Neural cell (in vitro differentiated cells): Measurements from ENCODE around the gene SUSD2. TPM values are rescaled to one million over a fixed set of nuclear protein-coding genes. Genes with fewer than 3 reads are reported as not detected.

Experiments
- H2AFZ ChIP-seq: fragments of 200-600, 300-800 bp; sonication (generic), shearing (Covaris generic); 2 replicates; pipeline ENCODE4 v1.6.0; 2014; ENCODE audit warnings: low read depth, mild to moderate bottlenecking, antibody characterized with exemption, low read length, moderate library complexity
- H3F3A ChIP-seq: fragments of 200-600 bp; shearing (Covaris generic); 2 replicates; pipeline ENCODE4 v1.6.1; 2016; ENCODE audit warnings: mild to moderate bottlenecking, moderate library complexity, mixed read lengths, antibody characterized with exemption, low read length; ENCODE audit not compliant: insufficient read depth, poor library complexity, severe bottlenecking
- H3K27ac ChIP-seq: fragments of 200-600, 300-800 bp; sonication (generic), shearing (Covaris generic); 2 replicates; pipeline ENCODE4 v1.5.1; 2014; ENCODE audit warnings: mild to moderate bottlenecking, low read length, moderate library complexity
- H3K27me3 ChIP-seq: fragments of 300-800, 200-600 bp; sonication (generic), shearing (Covaris generic); 2 replicates; pipeline ENCODE4 v1.6.0; 2014; ENCODE audit warnings: mild to moderate bottlenecking, low read depth, low read length, moderate library complexity; ENCODE audit not compliant: insufficient read depth
- H3K36me3 ChIP-seq: fragments of 300-800, 200-600 bp; sonication (generic), shearing (Covaris generic); 2 replicates; pipeline ENCODE4 v1.5.1; 2014; ENCODE audit warnings: mild to moderate bottlenecking, antibody characterized with exemption, low read length, moderate library complexity; ENCODE audit not compliant: insufficient read depth
- H3K4me2 ChIP-seq: fragments of 300-800, 200-600 bp; sonication (generic), shearing (Covaris generic); 2 replicates; pipeline ENCODE4 v1.6.0; 2014; ENCODE audit warnings: mild to moderate bottlenecking, low read length
- H3K4me3 ChIP-seq: fragments of 300-800, 200-600 bp; sonication (generic), shearing (Covaris generic); 2 replicates; pipeline ENCODE4 v1.5.1; 2014; ENCODE audit warnings: mild to moderate bottlenecking, low read length, moderate library complexity
- H3K79me2 ChIP-seq: fragments of 200-600 bp; shearing (Covaris generic); replicated peaks from 2 replicates; pipeline ENCODE4 v1.6.0; 2014; ENCODE audit warnings: mild to moderate bottlenecking, low read length, moderate library complexity; ENCODE audit not compliant: insufficient read depth
- H3K9ac ChIP-seq: fragments of 300-800, 200-600 bp; sonication (generic), shearing (Covaris generic); 2 replicates; pipeline ENCODE4 v1.6.1; 2016; ENCODE audit warnings: mild to moderate bottlenecking, low read length, mixed read lengths
- H3K9me2 ChIP-seq: fragments of 200-600 bp; shearing (Covaris generic); 2 replicates; pipeline ENCODE4 v1.6.1; 2016; ENCODE audit warnings: mild to moderate bottlenecking, low read length, mixed read lengths; ENCODE audit not compliant: insufficient read depth
- H3K9me3 ChIP-seq: fragments of 200-600, 300-800 bp; sonication (generic), shearing (Covaris generic); 2 replicates; pipeline ENCODE4 v1.6.1; 2016; ENCODE audit warnings: mild to moderate bottlenecking, mixed run types, low read length, moderate library complexity, mixed read lengths
- H4K20me1 ChIP-seq: fragments of 200-600 bp; shearing (Covaris generic); 2 replicates; pipeline ENCODE4 v1.6.1; 2016; ENCODE audit warnings: mild to moderate bottlenecking, mixed run types; ENCODE audit not compliant: insufficient read depth
- EP300 ChIP-seq: fragments of 450-650 bp; conservative IDR thresholded peaks from 2 replicates; pipeline ENCODE4 v1.6.1; 2014; ENCODE audit warnings: antibody characterized with exemption, mild to moderate bottlenecking, moderate library complexity; ENCODE audit not compliant: poor library complexity, severe bottlenecking
- EZH2 ChIP-seq: fragments of 200-600, 300-800 bp; shearing (Covaris generic), sonication (generic); IDR thresholded peaks from 2 replicates; pipeline ENCODE4 v1.6.1; 2014; ENCODE audit warnings: antibody characterized with exemption, low read length, borderline replicate concordance, mild to moderate bottlenecking; ENCODE audit not compliant: insufficient read depth, poor library complexity, severe bottlenecking
- MXI1 ChIP-seq: fragments of 450-650 bp; conservative IDR thresholded peaks from 2 replicates; pipeline ENCODE4 v1.6.1; 2014; ENCODE audit warnings: antibody characterized with exemption, mild to moderate bottlenecking; ENCODE audit not compliant: poor library complexity, severe bottlenecking
- POLR2AphosphoS5 ChIP-seq: IDR thresholded peaks from 2 replicates; pipeline ENCODE4 v1.6.1; 2012
- RAD21 ChIP-seq: fragments of 450-650 bp; conservative IDR thresholded peaks from 2 replicates; pipeline ENCODE4 v1.6.1; 2014; ENCODE audit warnings: antibody characterized with exemption, mild to moderate bottlenecking, moderate library complexity
- SMC3 ChIP-seq: fragments of 450-650 bp; conservative IDR thresholded peaks from 2 replicates; pipeline ENCODE4 v1.6.1; 2014; ENCODE audit warnings: antibody characterized with exemption, mild to moderate bottlenecking, moderate library complexity; ENCODE audit not compliant: poor library complexity
- TAF1 ChIP-seq: IDR thresholded peaks from 2 replicates; pipeline ENCODE4 v1.6.1; 2012; ENCODE audit warnings: low read depth
- polyA plus RNA-seq: library from polyadenylated mRNA; depleted of rRNA; stranded (reverse); fragments of >200 nt; gene quantifications from 2 replicates; pipeline ENCODE4 v1.2.3, GENCODE V29; 2014
- TF ChIP-seq, protein P1 (sequence below): IDR thresholded peaks from 2 replicates; pipeline ENCODE4 v1.6.1; 2012; ENCODE audit warnings: borderline replicate concordance
- TF ChIP-seq, protein P2 (sequence below): fragments of 450-650 bp; IDR thresholded peaks from 2 replicates; pipeline ENCODE4 v1.5.1; 2014; ENCODE audit warnings: antibody characterized with exemption, mild to moderate bottlenecking, moderate library complexity; ENCODE audit not compliant: poor library complexity, severe bottlenecking

SUSD2 gene
- polyA plus RNA-seq, 1 donor from 2014 or later = 0.20 TPM

DNA sequence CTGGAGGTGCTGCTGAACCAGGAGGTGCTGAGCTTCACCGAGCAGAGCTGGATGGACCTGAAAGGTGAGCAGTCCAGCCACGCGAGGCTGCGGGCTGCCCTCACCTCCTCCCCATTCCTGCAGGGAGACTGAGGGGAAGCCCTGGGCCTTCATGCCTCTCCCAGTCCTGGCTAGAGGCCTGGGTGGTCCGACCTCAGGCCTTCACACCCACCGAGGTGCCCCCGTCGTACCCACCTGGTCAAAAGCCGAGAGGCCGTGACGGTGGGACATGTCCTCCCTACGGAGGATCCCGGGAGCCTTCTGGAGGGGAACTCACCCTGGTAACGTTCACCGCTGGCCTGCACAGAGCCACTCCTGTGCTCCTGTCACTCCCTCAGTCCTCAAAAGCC is 5.1 kb downstream of the SUSD2 start:
- Histone ChIP-seq H2AFZ (no peak overlapping the region), H3K27me3 (no peaks in the 10 kb centered on the region), H3K9me3 (no peaks in the 10 kb centered on the region), H3K27ac (no peak overlapping the region), H3K79me2 (no peaks in the 10 kb centered on the region), H3K4me2 (no peak overlapping the region), H3K4me3 (no peak overlapping the region), H3K36me3 (no peaks in the 10 kb centered on the region), H3F3A (no peaks in the 10 kb centered on the region), H3K9ac (no peak overlapping the region), H4K20me1 (no peaks in the 10 kb centered on the region), H3K9me2 (no peaks in the 10 kb centered on the region)
- TF ChIP-seq EP300 (no peak), MXI1 (no peak), POLR2AphosphoS5 (no peak), TAF1 (no peak), EZH2 (no peak), RAD21 (no peak), SMC3 (no peak)
- TF ChIP-seq, protein P1, sequence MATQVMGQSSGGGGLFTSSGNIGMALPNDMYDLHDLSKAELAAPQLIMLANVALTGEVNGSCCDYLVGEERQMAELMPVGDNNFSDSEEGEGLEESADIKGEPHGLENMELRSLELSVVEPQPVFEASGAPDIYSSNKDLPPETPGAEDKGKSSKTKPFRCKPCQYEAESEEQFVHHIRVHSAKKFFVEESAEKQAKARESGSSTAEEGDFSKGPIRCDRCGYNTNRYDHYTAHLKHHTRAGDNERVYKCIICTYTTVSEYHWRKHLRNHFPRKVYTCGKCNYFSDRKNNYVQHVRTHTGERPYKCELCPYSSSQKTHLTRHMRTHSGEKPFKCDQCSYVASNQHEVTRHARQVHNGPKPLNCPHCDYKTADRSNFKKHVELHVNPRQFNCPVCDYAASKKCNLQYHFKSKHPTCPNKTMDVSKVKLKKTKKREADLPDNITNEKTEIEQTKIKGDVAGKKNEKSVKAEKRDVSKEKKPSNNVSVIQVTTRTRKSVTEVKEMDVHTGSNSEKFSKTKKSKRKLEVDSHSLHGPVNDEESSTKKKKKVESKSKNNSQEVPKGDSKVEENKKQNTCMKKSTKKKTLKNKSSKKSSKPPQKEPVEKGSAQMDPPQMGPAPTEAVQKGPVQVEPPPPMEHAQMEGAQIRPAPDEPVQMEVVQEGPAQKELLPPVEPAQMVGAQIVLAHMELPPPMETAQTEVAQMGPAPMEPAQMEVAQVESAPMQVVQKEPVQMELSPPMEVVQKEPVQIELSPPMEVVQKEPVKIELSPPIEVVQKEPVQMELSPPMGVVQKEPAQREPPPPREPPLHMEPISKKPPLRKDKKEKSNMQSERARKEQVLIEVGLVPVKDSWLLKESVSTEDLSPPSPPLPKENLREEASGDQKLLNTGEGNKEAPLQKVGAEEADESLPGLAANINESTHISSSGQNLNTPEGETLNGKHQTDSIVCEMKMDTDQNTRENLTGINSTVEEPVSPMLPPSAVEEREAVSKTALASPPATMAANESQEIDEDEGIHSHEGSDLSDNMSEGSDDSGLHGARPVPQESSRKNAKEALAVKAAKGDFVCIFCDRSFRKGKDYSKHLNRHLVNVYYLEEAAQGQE = no peak
- TF ChIP-seq, protein P2, sequence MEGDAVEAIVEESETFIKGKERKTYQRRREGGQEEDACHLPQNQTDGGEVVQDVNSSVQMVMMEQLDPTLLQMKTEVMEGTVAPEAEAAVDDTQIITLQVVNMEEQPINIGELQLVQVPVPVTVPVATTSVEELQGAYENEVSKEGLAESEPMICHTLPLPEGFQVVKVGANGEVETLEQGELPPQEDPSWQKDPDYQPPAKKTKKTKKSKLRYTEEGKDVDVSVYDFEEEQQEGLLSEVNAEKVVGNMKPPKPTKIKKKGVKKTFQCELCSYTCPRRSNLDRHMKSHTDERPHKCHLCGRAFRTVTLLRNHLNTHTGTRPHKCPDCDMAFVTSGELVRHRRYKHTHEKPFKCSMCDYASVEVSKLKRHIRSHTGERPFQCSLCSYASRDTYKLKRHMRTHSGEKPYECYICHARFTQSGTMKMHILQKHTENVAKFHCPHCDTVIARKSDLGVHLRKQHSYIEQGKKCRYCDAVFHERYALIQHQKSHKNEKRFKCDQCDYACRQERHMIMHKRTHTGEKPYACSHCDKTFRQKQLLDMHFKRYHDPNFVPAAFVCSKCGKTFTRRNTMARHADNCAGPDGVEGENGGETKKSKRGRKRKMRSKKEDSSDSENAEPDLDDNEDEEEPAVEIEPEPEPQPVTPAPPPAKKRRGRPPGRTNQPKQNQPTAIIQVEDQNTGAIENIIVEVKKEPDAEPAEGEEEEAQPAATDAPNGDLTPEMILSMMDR = no peak

DNA sequence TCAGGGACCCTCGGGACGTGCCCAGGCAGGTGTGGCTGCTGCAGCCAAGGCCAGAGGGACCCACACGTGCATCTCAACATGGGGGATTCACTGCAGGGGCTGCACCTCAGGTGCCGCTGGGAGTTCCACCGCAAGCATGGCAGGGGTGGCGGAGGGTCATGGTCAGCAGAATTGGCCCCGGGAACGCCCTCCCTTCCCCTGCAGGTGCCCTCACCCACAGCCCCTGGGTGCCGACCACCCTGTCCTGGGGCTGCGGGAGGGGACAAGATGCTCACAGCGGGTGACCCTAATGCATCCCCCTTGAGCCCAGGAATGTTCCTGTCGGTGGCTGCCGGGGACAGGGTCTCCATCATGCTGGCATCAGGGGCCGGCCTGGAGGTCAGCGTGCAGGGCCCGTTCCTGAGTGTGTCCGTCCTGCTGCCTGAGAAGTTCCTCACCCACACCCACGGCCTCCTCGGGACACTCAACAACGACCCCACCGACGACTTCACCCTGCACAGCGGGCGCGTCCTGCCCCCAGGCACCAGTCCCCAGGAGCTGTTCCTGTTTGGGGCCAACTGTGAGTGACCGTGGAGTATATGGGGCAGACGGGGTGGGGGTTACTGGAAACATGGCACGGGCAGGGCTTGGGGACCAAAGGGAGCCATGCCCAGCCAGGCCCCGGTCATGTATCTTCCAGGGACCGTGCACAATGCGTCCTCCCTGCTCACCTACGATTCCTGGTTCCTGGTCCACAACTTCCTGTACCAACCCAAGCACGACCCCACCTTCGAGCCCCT is 5.8 kb downstream of the SUSD2 start:
- H3K9me3 ChIP-seq = no peaks in the 10 kb centered on the region
- TF ChIP-seq, protein P1 = no peak
- TF ChIP-seq SMC3 (no peak), EP300 (no peak), TAF1 (no peak), EZH2 (no peak), RAD21 (no peak), POLR2AphosphoS5 (no peak), MXI1 (no peak)
- TF ChIP-seq, protein P2 = no peak
- no peak overlapping the region for H3K9ac ChIP-seq
- no peaks in the 10 kb centered on the region for H3K27me3 ChIP-seq
- no peaks in the 10 kb centered on the region for H3F3A ChIP-seq
- no peak overlapping the region for H3K4me2 ChIP-seq
- H3K9me2 ChIP-seq = no peaks in the 10 kb centered on the region
- no peak overlapping the region for H3K27ac ChIP-seq
- no peak overlapping the region for H2AFZ ChIP-seq
- no peaks in the 10 kb centered on the region for H4K20me1 ChIP-seq
- no peaks in the 10 kb centered on the region for H3K79me2 ChIP-seq
- H3K4me3 ChIP-seq = no peak overlapping the region
- no peaks in the 10 kb centered on the region for H3K36me3 ChIP-seq
